HEK293 (cell line): Measurements from ENCODE around the gene PHLDA1.

ENCODE experiments used
- ATF2 ChIP-seq: fragments of 450-650 bp; formaldehyde crosslinking; IDR thresholded peaks from 2 replicates; pipeline ENCODE4 v1.5.1; 2016; ENCODE audit warnings: missing biosample characterization, missing genetic modification characterization, low read depth
- CTCF ChIP-seq: fragments of 450-650 bp; formaldehyde crosslinking; IDR thresholded peaks from 2 replicates; pipeline ENCODE4 v1.5.1; 2016; ENCODE audit warnings: missing biosample characterization, missing genetic modification characterization
- PATZ1 ChIP-seq: fragments of 450-650 bp; formaldehyde crosslinking; IDR thresholded peaks from 2 replicates; pipeline ENCODE4 v1.5.1; 2016; ENCODE audit warnings: missing biosample characterization, missing genetic modification characterization
- TCF7L2 ChIP-seq: IDR thresholded peaks from 2 replicates; pipeline ENCODE4 v1.6.1; 2011; ENCODE audit warnings: low read depth, mild to moderate bottlenecking, inconsistent platforms, low read length, moderate library complexity, borderline replicate concordance
- TSHZ1 ChIP-seq: fragments of 450-650 bp; formaldehyde crosslinking; IDR thresholded peaks from 2 replicates; pipeline ENCODE4 v1.5.1; 2016; ENCODE audit warnings: missing biosample characterization, missing genetic modification characterization, borderline replicate concordance
- YY1 ChIP-seq: fragments of 450-650 bp; formaldehyde crosslinking; IDR thresholded peaks from 2 replicates; pipeline ENCODE4 v1.5.1; 2018; ENCODE audit warnings: missing biosample characterization, missing genetic modification characterization
- ZBTB26 ChIP-seq: fragments of 450-650 bp; formaldehyde crosslinking; optimal IDR thresholded peaks from 2 replicates; pipeline ENCODE3; 2016; ENCODE audit warnings: missing biosample characterization, mild to moderate bottlenecking, missing genetic modification characterization
- ZBTB49 ChIP-seq: fragments of 450-650 bp; formaldehyde crosslinking; IDR thresholded peaks from 2 replicates; pipeline ENCODE4 v1.5.1; 2016; ENCODE audit warnings: missing biosample characterization, missing genetic modification characterization, low read depth
- ZNF10 ChIP-seq: fragments of 450-650 bp; formaldehyde crosslinking; IDR thresholded peaks from 2 replicates; pipeline ENCODE4 v1.5.1; 2017; ENCODE audit warnings: missing biosample characterization, missing genetic modification characterization
- ZNF146 ChIP-seq: fragments of 450-650 bp; formaldehyde crosslinking; IDR thresholded peaks from 2 replicates; pipeline ENCODE4 v1.5.1; 2016; ENCODE audit warnings: missing biosample characterization, missing genetic modification characterization
- ZNF155 ChIP-seq: fragments of 450-650 bp; formaldehyde crosslinking; IDR thresholded peaks from 2 replicates; pipeline ENCODE4 v1.5.1; 2016; ENCODE audit warnings: missing biosample characterization, missing genetic modification characterization
- ZNF223 ChIP-seq: fragments of 450-650 bp; formaldehyde crosslinking; IDR thresholded peaks from 2 replicates; pipeline ENCODE4 v1.5.1; 2016; ENCODE audit warnings: missing biosample characterization, missing genetic modification characterization
- ZNF24 ChIP-seq: fragments of 450-650 bp; formaldehyde crosslinking; IDR thresholded peaks from 2 replicates; pipeline ENCODE4 v1.5.1; 2016; ENCODE audit warnings: missing biosample characterization, missing genetic modification characterization
- ZNF626 ChIP-seq: fragments of 450-650 bp; sonication (Bioruptor Pico); formaldehyde crosslinking; IDR thresholded peaks from 2 replicates; pipeline ENCODE4 v1.5.1; 2018; ENCODE audit warnings: missing biosample characterization, missing genetic modification characterization, inconsistent platforms

GRCh38 chr12:76032043-76032981 is 736 bp upstream of the PHLDA1 start:
- TF ChIP-seq ZBTB26 (tag by site-specific recombination), result no peak
- TF ChIP-seq TSHZ1, result no peak
- no peak for TF ChIP-seq ZNF146
- no peak for TF ChIP-seq ZNF155 (tag by site-specific recombination)
- TF ChIP-seq ZNF24, result no peak
- no peak for TF ChIP-seq TCF7L2
- TF ChIP-seq CTCF (tag by site-specific recombination), result no peak
- no peak for TF ChIP-seq ZBTB49 (tag by site-specific recombination)
- TF ChIP-seq ZNF223 (tag by site-specific recombination), result no peak
- TF ChIP-seq ATF2 (tag by site-specific recombination), result no peak
- TF ChIP-seq ZNF10 (tag by site-specific recombination), result no peak
- TF ChIP-seq PATZ1 (tag by site-specific recombination), result no peak
- TF ChIP-seq ZNF626 (tag by site-specific recombination), result no peak
- no peak for TF ChIP-seq YY1 (tag by site-specific recombination)
